ENCODE measurements around the gene FBRSL1.
A peak's percentile ranks its signal among the peaks of the same experiment; 100 is the strongest.

Gene FBRSL1

DNA sequence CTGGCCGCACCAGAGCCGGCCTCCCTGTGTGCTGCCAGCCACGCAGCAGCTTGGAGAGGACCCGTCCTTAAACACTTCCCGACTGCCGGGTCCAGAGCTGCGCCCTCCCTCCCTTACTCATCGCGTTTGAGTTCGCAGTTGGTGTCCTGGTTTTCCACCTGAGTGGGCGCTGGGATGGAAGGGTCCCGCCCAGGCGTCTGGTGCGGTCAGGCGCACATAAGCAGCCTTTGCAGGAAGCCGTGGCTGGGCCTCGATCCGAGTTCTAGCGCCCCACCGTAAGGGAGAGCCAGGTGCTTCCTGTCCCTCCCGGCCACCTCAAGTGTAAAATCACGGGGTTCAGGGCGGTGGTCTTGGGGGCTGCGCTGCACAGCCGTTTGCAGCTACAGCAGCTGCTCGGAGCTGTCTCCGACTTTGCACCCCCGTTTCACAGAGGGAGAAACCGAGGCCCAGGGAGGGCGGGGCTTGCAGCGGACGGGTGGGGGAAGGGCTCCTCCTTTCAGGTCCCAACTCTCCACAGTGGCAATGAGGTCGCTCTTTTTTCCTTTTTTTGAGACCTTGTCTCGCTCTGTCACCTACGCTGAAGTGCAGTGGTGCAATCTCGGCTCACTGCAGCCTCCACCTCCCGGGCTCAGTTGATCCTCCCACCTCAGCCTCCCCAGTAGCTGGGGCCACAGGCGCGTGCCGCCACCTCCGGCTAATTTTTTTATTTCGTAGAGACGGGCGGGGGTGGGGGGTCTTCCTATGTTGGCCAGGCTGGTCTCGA is 69.1 kb downstream of the FBRSL1 start:
- Histone ChIP-seq H2AFZ (ENCODE audit: low read depth) (peak overlapping the region; percentile 10; the same call in 1 of the 2 replicates), H4K20me1 (ENCODE audit: insufficient read depth) (no peaks in the 10 kb centered on the region), H3K27ac (no peak overlapping the region), H3K4me2 (no peak overlapping the region), H3K36me3 (ENCODE audit: insufficient read depth) (no peaks in the 10 kb centered on the region), H3K79me2 (ENCODE audit: insufficient read depth, low read depth) (no peaks in the 10 kb centered on the region), H3K4me1 (ENCODE audit: low read depth, poor library complexity, severe bottlenecking) (no peaks in the 10 kb centered on the region), H3K9ac (no peak overlapping the region), H3K27me3 (ENCODE audit: insufficient read depth, low read depth) (no peaks in the 10 kb centered on the region), H3K4me3 (IDR thresholded peaks at IDR 0.05; ENCODE audit: insufficient read depth, low read depth, low read length) (no peak overlapping the region)
- TF ChIP-seq, protein P1, sequence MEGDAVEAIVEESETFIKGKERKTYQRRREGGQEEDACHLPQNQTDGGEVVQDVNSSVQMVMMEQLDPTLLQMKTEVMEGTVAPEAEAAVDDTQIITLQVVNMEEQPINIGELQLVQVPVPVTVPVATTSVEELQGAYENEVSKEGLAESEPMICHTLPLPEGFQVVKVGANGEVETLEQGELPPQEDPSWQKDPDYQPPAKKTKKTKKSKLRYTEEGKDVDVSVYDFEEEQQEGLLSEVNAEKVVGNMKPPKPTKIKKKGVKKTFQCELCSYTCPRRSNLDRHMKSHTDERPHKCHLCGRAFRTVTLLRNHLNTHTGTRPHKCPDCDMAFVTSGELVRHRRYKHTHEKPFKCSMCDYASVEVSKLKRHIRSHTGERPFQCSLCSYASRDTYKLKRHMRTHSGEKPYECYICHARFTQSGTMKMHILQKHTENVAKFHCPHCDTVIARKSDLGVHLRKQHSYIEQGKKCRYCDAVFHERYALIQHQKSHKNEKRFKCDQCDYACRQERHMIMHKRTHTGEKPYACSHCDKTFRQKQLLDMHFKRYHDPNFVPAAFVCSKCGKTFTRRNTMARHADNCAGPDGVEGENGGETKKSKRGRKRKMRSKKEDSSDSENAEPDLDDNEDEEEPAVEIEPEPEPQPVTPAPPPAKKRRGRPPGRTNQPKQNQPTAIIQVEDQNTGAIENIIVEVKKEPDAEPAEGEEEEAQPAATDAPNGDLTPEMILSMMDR (conservative IDR thresholded peaks at IDR 0.05; ENCODE audit: low read depth, low read length) = no peak

DNA sequence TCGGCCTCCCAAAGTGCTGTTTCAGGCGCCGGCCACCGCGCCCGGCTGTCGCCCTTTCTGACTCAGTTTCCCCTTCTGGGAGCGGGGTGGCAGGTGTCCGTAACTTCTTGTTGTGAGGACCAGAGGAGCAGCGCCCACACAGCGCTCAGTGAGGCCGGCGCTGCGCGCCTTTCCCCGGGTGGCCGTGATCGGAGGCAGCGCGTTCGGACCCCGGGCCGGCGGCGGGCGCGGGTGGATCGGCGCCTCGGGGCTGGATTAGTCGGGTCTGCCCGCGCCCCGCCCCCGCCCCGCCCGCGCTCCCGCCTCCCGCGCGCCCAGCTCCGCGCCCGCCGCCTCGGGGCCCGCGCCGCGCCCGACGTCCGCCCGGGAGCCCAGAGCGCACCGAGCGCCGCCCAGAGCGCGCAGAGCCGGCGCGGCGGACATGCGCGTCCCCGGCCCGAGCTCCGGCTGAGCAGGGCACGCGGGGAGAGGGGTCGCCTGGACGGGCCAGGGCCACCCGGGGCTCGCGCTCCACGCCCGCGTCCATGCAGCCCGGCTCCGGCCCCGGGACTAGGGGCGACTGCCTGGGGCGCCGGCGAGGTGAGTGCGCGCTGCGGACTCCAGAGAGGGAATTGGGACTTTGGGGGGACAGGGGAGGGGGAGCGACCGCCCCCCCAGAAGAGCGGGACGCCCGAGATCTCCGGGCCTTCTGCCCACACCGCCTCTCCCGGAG is 69.9 kb downstream of the FBRSL1 start:
- H2AFZ ChIP-seq (ENCODE audit: low read depth) = peak overlapping the region; percentile 26; the same call in 1 of the 2 replicates
- no peak overlapping the region for H3K4me3 ChIP-seq (IDR thresholded peaks at IDR 0.05; ENCODE audit: insufficient read depth, low read depth, low read length)
- no peaks in the 10 kb centered on the region for H3K27me3 ChIP-seq (ENCODE audit: insufficient read depth, low read depth)
- TF ChIP-seq, protein P1 (conservative IDR thresholded peaks at IDR 0.05; ENCODE audit: low read depth, low read length) = no peak
- H3K79me2 ChIP-seq (ENCODE audit: insufficient read depth, low read depth) = no peaks in the 10 kb centered on the region
- no peaks in the 10 kb centered on the region for H3K4me1 ChIP-seq (ENCODE audit: low read depth, poor library complexity, severe bottlenecking)
- no peaks in the 10 kb centered on the region for H3K36me3 ChIP-seq (ENCODE audit: insufficient read depth)
- no peak overlapping the region for H3K4me2 ChIP-seq
- peak overlapping the region; percentile 20; the same call in 1 of the 2 replicates for H3K27ac ChIP-seq
- no peaks in the 10 kb centered on the region for H4K20me1 ChIP-seq (ENCODE audit: insufficient read depth)
- H3K9ac ChIP-seq = peak overlapping the region; percentile 77

DNA sequence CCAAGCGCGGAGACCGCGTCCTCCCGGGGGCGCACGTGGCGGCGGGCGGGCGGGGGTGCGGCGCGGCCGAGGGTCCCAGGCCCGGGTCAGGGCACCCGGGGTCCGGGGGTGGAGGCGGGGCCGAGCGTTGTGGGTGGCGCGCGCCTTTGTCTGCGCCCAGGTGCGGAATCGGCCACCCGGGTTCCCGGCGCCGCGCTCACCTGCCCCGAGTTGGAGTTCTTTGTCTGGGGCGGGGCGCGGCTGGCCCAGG is 70.3 kb downstream of the FBRSL1 start:
- TF ChIP-seq, protein P1 (conservative IDR thresholded peaks at IDR 0.05; ENCODE audit: low read depth, low read length) = no peak
- peak overlapping the region; percentile 73; the same call in 1 of the 2 replicates for H3K4me2 ChIP-seq
- peak overlapping the region; percentile 20; the same call in 1 of the 2 replicates for H3K27ac ChIP-seq
- H3K27me3 ChIP-seq (ENCODE audit: insufficient read depth, low read depth) = no peaks in the 10 kb centered on the region
- no peaks in the 10 kb centered on the region for H3K79me2 ChIP-seq (ENCODE audit: insufficient read depth, low read depth)
- H3K4me1 ChIP-seq (ENCODE audit: low read depth, poor library complexity, severe bottlenecking) = no peaks in the 10 kb centered on the region
- no peaks in the 10 kb centered on the region for H3K36me3 ChIP-seq (ENCODE audit: insufficient read depth)
- peak overlapping the region; percentile 77 for H3K9ac ChIP-seq
- H2AFZ ChIP-seq (ENCODE audit: low read depth) = peak overlapping the region; percentile 26; the same call in 1 of the 2 replicates
- no peaks in the 10 kb centered on the region for H4K20me1 ChIP-seq (ENCODE audit: insufficient read depth)
- no peak overlapping the region for H3K4me3 ChIP-seq (IDR thresholded peaks at IDR 0.05; ENCODE audit: insufficient read depth, low read depth, low read length)

DNA sequence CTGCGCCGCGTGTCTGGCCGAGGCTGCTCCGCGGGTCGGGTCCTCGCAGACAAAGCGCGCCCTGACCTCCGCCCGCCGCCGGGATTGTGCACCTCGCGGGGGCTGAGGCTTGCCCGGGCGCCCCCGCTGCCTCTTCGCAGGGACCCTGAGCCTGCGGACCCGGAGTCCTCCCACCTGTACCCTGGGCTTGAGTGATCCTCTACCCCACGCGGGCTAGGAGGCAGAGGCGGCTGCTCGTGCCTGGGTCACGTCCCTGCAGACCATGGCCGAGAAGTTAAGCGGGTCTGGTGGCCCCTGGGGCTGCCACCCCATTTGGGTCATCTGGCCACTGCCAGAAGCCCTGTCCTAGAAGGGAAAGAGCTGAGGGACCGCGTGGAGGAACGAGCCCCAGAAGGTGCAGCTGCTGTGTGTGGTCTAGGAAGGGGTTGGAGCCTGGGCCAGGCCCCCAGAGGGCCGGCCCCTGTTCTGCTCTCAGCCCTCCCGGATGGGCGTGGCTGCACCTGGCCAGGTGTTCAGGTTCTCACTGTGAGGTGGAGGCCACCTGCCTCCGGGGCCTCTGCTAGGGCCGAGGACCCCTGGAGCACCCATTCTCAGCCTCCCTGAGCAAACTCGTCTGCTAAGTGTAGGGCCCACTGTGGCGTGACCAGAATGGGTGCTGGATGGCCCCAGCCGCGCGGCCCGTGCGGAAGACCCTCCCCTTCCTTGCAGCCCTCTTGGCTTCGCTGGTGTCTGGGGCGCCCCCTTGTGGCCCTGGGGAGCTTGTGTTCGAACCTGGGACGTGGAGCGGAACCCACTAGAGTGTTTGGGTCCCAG is 70.9 kb downstream of the FBRSL1 start:
- Histone ChIP-seq H2AFZ (ENCODE audit: low read depth) (no peak overlapping the region), H4K20me1 (ENCODE audit: insufficient read depth) (no peaks in the 10 kb centered on the region), H3K4me2 (peak overlapping the region; percentile 73), H3K27me3 (ENCODE audit: insufficient read depth, low read depth) (no peaks in the 10 kb centered on the region), H3K4me1 (ENCODE audit: low read depth, poor library complexity, severe bottlenecking) (no peaks in the 10 kb centered on the region), H3K9ac (peak overlapping the region; percentile 77), H3K4me3 (IDR thresholded peaks at IDR 0.05; ENCODE audit: insufficient read depth, low read depth, low read length) (no peak overlapping the region), H3K36me3 (ENCODE audit: insufficient read depth) (no peaks in the 10 kb centered on the region), H3K27ac (peak overlapping the region; percentile 36; the same call in 1 of the 2 replicates), H3K79me2 (ENCODE audit: insufficient read depth, low read depth) (no peaks in the 10 kb centered on the region)
- TF ChIP-seq, protein P1 (conservative IDR thresholded peaks at IDR 0.05; ENCODE audit: low read depth, low read length) = peak; percentile 65

Data from KMS-11 (cell line).